8988T (cell line): ENCODE data around the gene ABI1.
"Not testable (repeated sequence)": the region's sequence is repeated elsewhere in the genome, so short reads cannot be mapped to it uniquely, and the experiment has no call there.

Experiments
- DNase-seq: peaks from one replicate; pipeline ENCODE4 v3.0.0; 2011

Gene ABI1

DNA sequence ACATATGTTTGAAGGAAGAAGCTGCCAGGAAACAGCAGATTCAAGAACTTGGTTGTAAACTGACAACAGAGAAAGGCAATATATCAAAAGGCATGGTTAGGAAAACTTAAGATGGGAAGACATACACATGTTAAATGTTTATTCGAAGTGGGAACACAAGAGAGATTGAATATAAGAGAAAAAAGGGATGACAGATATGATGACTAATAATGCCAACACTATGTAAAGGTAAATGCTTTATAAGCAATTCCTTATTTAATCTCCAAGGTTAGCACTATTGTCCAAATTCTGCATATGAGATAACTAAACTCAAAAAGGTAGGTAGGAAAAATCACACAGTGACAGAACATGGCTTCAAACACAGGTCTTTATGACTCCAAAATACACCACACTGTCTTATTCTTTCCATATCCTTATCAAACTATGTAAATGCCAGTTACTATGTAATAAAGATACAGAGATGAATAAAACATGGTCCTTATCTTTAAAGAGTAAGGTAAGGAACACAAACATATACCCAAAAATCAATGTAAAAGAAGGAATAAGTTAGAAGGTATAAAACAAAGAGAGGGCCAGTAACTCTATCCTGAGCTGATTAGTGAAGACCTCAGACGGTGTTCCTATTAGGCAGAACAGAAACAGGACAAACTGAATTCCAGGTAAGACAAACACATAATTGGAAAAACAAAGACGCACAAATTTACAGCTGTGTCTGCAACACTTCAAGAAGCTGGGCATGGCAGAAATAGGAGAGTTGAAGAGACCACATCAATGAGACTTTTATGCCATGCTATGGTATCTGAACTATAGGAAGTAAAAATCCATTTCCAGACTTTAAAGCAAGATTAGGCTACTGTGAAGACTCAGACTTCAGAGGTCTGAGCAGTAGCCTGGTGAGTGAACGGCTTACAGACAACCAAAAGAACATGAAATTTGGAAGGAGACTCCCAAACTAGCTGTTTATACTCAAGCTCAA is 56.1 kb downstream of the ABI1 start:
- DNase-seq, result no peak

DNA sequence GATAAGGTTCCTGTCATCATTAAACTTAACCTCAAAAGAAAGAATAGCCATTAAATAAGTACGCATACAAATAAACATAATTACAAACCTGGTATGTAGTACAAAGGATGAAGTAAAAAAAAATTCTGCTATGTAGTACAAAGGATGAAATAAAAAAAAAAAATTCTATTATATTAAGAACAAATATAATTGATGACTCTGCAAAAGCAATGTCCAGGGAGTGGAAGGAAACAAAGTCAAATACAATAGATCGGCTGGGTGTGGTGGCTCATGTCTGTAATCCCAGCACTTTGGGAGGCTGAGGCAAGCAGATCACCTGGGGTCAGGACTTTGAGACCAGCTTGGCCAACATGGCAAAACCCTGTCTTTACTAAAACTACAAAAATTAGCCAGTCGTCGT is 56.9 kb downstream of the ABI1 start:
- no peak for DNase-seq

DNA sequence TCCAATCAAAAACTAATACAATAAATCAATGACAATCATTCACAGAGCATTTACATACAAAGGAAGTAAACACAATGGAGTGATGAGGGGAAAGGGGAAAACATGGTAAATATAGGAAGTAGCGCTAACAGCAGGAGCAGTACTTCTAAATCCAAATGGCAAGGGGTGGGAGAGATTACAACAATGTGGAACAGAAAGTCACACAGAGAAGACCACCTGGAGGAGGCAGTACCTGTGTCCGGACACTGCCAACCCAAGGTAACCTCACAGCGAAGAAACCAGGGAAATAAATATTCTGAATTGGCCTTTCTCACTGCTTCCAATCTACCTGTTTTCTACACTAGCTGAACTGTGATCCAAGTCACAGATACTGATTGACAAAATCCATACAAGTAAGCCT is 58.2 kb downstream of the ABI1 start:
- DNase-seq, result no peak

DNA sequence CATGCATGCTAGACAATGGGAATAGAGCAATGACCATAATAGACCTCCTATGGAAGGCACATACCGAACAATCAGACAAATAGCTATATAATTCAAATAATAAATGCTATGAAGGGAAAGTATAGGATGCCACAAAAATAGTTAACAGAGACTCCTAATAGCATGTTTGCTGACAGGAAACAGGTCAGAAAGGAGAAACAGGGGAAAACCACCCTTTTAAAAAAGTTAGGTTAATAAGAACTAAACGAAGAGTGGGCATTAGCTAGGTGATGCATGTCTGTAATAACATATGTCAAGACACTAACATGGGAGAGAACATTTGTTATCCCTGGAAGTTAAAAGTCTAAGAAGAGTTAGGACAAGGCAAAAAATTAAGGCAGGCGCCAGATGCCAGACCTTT is 58.9 kb downstream of the ABI1 start:
- DNase-seq, result no peak

DNA sequence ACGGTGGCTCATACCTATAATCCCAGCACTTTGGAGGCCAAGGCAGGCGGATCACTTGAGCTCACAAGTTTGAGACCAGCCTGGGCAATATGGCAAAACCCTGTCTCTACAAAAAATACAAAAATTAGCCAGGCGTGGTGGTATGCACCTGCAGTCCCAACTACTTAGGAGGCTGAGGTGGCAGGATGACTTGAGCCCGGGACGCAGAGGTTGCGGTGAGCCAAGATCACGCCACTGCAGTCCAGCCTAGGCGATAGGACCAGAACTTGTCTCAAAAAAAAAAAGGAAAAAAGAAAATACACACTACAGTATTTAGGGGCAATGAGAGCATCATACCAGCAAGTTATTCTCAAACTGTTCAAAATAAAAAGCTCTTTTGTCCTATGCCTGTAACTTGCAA is 59.5 kb downstream of the ABI1 start:
- no peak for DNase-seq

DNA sequence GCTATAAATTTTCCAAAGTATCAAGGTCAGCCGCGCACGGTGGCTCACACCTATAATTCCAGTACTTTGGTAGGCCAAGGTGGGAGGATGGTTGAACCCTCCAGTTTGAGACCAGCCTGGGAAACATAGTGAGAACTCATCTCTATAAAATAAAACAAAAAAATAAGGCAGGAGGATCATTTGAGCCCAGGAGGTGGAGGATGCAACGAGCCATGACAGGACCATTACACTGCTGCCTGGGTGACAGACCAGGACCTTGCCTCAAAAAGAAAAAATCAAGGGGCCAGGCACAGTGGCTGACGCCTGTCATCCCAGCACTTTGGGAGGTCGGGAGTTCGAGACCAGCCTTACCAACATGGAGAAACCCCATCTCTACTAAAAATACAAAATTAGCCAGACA is 60.3 kb downstream of the ABI1 start:
- DNase-seq, result no peak

DNA sequence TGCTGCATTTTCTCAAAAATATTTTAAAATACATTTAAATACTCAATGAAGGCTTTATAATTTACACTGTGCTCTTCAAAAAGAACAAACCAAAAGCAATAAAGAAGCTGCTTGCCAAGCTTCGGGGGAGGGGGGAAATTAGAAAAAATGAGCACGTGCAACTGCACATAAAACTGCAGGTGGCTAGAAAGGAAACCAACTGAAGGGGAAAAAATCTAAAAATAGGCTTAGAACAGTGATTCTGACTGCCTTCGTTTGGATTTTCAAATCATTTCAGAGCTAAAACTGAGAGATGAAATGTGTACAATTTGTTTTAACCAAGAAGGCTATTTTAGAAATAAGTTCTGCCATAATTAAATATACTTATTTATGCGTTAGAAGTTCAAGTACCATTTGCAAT is 61.4 kb downstream of the ABI1 start:
- no peak for DNase-seq

DNA sequence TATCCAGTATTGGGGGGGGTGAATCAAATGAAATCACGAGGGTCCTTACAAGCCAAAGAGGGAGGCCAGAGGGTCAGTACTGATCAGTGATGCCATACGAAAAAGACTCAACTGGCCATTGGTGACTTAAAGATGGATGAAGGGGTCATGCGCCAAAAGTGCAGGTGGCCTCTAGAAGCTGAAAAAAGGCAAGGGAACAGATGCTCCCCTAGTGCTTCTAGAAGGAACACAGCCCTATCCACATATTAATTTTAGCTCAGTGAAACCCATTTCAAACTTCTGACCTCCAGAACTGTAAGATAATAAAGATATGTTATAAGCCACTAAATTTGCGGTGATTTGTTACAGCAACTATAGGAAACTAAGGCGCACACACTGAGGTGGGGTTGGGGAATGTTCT is 62.5 kb downstream of the ABI1 start:
- DNase-seq, result no peak

DNA sequence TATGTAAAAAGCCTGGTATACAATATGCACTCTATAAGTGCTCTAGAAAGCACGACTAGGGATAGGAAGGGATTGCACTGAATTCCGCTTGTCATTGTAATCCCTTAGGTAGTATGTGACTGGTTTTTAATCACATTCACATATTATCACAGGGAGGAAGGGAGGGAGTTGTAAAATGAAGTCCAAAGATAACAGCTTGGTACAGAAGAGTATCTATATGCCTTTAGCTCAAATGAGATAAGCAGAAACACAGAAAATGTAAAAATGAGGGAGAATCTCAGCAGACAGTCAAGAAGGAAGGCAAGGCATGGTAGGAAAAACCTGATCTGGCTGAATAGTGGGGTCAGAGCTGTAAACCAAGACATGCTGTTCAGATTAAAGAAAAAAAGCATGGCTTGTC is 63.4 kb downstream of the ABI1 start:
- DNase-seq, result no peak

DNA sequence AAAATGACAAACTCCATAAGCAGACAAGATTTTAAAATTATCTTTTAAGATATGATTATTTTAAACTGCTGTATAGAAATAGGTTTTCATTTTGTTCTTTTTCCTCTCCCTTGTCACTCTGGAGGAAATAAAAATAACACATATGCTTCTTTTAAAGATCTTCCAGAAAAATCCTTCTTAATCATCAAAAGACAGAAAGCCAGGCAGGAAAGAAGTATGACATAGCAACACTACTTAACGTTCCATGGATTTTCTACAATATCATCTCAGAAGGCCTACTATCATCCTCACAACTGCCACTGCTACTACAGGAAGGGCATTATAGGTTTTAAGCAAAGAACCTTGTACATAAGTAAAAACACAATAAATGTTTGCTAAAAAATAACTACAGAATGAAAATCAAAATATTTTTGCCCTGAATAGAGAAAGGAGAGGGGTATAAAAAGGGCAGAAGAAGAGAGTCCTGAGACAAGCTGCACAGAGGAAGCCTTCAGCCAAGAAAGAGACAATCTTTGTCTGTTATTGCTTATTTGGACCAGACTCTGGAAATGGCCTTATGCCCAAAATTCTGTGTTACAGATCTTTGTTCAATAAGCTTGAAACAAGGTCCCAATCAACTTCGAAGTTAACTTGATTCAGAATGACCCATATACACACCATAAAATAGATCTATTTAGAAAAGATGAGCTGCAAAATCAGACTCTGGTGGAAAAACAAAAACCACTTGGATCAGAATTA is 67.8 kb downstream of the ABI1 start:
- no peak for DNase-seq

DNA sequence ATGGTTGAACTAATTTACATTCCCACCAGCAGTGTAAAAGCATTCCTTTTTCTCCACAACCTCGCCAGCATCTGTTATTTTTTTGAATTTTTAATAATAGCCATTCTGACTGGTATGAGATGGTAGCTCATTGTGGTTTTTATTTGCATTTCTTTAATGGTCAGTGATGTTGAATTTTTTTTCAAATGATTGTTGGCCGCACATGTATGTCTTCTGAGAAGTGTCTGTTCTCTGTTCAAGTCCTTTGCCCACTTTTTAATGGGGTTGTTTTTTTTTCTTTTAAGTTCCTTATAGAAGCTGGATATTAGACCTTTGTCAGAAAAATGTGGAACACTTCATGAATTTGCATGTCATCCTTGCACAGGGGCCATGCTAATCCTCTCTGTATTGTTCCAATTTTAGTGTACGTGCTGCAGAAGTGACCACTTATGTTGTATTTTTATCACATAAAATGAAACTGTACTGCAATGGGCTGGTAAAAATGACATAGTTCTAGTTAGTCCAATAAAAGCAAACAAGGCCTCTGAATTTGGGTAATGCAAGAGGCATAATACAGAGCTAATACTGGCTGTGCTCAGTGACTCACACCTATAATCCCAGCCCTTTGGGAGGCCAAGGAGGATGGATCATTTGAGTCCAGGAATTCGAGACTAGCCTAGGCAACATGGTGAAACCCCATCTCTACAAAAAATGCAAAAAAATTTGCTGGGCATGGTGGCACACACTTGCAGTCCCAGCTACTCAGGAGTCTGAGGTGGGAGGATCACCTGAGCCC is 70.3 kb downstream of the ABI1 start:
- DNase-seq, result no peak

DNA sequence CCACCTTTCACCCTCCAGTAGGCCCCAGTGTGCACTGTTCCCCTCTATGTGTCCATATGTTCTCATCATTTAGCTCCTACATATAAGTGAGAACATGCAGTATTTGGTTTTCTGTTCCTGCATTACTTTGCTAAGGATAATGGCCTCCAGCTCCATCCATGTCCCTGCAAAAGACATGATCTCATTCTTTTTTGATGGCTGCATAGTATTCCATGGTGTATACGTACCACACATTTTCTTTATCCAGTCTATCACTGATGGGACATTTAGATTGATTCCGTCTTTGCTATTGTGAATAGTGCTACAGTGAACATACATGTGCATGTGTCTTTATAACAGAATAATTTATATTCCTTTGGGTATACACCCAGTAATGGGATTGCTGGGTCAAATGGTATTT is 71.0 kb downstream of the ABI1 start:
- not testable (repeated sequence) for DNase-seq

DNA sequence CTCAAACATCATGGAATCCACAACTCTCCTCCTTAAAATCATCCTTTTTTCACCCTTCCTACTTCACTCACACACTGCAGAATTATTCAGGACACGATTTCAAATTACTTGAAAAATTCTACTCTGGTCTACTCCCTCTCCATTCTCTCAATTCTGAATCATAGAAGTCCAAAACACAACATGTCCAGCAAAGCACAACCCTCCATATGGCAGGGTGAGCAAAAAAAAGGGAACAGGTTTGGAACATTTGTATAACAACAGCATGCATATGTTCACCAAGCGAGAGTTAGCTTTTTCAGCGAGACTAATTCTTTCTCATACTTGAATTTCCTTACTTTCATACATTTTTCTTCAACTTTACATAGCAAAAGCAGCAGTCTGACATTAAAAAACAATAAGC is 73.4 kb downstream of the ABI1 start:
- DNase-seq, result no peak

DNA sequence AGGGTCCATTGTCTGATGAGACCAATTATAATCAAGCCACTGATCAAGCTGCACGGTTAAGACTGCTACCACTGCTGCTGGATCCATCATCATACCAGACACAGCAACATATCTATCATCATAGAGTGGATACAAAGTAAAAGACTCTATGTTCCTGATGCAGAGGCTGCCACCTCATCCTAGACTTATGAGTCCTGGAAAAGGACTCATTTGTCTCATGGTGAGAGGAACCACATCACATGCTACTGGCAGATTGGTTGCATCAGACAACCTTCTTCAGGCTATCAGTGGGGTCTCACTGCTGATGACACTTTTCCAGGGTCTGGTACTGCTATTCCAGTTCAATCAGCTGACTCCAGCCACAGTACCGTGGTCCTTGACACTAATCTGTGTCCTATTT is 79.0 kb downstream of the ABI1 start:
- DNase-seq, result no peak

DNA sequence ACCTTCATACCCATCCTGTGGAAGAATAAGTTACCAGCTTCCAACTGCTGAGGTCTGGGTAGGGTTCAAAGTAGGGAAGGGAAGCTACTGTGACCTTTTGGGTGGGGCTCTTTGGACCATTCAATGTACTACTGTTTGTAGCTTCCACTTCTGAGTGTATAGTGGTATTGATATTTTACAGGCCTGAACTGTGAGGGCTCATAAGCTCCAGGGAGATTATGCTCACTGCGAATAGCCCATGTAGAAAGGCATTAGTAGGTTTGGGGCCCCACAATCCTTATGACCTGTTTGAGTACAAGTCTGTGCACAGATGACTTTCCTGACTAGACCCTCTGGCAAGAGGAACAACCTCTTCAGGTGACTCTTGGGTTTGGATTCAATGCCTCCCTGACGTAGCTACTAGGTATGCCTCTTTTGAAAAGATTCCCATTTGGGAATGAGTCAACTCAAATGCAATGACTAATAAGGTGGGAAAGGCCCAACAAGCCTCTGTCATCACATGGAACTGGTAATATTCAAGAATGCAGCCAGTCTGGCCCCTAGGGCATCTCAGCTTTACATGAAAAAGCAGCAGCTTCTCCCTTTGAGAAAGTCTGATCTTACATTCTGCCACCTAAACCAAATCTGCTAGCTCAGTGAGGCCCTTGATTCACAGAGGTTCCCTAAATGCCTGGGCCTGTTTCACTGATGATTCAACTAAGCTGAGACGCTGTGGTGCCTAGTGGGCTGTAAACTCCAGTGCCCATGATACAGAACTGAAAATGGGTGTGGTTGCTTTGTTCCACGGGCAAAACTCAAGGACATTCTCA is 79.8 kb downstream of the ABI1 start:
- peak; percentile 15 for DNase-seq

DNA sequence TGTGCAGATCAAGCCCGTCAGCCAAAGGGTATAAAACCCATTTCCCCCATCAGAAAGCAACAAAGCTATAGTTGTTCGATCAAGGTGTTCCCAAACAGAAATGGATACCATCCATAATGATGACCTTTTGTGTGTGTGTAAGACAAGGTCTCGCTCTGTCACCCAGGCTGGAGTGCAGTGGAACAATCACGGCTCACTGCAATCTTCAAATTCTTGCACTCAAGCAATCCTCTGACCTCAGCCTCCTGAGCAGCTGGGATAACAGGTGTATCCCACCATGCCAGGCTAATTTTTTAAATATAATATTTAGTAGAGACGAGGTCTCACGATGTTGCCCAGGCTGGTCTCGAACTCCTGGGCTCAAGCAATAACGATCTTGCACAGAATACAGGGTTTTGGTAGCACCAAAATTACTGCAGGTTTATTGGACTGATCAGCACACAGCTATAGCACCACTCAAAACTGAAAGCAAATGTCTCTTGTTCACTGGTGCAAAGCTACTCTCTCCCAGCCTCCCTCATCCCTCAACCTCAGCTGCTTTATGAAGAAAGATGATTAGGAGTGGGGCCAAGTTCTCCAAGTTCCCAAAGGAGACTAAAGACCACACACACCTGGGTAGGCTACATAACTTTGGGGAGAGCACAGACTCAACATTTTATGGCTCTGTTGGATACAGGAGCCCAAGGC is 80.5 kb downstream of the ABI1 start:
- DNase-seq, result no peak

DNA sequence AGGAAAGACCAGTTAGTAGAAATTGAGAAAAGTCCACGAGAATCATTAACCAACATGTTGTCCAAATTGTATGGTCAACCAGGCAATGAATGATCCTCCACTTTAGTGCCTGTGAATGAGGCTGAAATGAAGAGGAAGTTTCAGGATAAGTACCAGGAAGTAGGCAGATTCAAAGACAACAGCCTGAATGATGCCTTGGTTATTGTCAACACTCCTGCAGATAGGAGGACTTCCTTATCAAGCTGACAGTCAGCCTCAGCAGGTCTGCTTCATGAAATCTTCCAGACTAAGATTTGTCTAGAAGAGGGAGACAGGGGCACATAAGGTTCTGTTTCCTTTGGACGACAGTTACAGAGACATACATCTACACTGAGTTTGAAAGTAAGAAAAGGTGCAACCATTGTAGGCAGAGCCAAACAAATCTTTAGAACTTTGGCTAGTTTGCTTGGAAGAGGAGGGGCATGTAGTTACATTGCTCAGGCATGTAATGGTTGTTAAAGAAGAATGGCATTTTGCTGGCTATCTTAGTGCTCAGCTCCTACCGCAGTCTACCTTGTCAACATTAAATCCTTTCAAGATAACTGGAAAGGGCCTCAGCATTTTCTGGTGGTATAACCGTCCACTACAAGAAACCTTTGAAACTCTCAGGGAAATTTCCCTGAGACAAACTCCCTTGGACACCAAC is 81.4 kb downstream of the ABI1 start:
- DNase-seq, result no peak

DNA sequence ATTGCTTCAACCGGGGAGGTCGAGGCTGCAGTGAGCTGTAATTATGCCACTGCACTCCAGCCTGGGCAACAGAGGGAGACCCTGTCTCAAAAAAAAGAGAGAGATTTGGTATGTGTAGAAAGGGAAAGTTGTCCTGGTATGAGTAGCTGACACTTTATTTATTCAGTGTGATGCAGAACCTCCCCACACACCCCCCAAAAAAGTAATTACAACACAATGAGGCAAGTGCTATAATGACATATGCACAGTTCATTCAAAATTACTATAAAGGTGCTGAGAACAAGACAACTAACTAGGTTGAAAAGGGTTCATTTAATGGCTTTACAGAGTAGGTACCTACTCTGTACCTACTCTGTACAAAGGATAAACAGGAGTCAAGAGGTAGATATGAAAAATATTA is 83.1 kb downstream of the ABI1 start:
- DNase-seq, result no peak

DNA sequence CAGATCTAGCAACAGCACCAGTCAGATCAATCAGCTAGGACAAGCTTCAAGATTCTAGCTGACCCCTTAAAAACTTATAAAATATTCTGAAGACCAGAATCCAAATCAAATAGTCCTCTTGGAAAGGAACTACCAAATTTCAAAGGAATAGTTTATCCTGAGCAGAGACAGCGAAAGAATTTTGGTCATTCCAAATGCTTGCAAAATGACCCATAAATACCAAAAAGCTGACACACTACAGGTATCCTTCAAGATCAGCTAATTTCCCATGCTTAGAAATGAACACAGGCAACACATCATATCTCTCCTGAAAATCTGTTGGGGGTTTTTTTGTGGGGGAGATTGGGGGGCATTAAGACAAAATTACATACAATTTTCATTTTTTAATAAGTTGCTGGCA is 84.5 kb downstream of the ABI1 start:
- no peak for DNase-seq

DNA sequence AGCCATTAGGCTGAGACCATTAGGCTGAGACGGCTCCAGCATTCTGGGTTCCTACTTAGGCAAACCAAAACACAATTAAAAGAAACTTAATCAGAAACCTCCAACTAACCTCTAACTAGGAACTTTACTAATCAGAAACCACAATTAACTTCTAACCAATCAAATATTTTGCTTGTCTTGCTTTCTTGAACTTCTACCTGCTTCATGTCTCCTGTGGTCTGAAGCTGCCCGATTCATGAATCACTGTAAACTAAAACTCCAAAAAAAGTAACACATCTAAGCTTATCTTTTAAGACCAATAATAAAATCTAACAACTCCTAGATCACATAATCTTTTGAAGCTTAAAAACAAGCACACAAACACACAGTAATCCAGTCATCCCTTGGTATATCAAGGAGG is 87.1 kb downstream of the ABI1 start:
- DNase-seq, result no peak

DNA sequence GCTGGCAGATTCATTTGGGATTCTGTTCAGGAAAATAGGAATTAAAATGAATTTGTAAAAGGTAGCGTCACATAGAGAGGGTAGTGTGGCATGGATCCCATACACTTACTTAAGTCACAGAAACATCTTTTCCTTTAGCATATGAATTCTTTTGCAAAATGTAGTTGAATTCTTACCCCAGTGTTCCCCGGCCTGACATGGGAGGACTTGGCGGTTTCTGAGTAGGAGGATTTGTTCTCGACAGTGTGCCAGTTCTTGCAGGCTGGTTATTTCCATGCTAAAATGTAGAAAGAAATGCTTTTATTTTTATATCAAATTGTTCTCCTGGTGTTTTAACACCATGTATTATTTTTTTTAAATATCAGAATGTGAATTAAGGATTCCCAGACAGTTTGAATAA is 90.7 kb downstream of the ABI1 start:
- no peak for DNase-seq
